ENCODE results near the gene PTTG2. TPM values are rescaled to one million over a fixed set of nuclear protein-coding genes. Genes with fewer than 3 reads are reported as not detected.

PTTG2 gene
- total RNA-seq, 1 donor from 2014 or later = not detected

DNA sequence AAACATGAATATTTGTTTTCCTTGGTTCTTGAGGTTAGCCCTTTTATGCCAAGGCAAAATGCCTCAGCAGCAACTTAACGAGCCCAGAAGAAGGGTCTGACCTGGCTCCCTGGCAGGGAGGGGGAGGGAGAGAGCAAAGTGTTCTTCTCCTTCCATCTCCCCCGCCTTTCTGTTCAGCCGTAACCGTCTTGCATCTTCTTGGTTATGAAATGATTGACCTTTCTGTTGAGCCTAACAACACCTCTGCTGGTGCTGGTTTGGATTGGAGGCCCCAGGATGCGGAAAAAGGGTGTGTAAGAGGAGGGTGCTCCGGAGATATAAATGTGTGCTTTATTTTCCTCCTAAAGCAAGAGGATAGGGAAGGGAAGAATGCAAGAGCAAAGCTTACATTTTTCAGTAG lies 44.7 kb downstream of the PTTG2 start:
- TF ChIP-seq, protein P1, sequence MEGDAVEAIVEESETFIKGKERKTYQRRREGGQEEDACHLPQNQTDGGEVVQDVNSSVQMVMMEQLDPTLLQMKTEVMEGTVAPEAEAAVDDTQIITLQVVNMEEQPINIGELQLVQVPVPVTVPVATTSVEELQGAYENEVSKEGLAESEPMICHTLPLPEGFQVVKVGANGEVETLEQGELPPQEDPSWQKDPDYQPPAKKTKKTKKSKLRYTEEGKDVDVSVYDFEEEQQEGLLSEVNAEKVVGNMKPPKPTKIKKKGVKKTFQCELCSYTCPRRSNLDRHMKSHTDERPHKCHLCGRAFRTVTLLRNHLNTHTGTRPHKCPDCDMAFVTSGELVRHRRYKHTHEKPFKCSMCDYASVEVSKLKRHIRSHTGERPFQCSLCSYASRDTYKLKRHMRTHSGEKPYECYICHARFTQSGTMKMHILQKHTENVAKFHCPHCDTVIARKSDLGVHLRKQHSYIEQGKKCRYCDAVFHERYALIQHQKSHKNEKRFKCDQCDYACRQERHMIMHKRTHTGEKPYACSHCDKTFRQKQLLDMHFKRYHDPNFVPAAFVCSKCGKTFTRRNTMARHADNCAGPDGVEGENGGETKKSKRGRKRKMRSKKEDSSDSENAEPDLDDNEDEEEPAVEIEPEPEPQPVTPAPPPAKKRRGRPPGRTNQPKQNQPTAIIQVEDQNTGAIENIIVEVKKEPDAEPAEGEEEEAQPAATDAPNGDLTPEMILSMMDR (conservative IDR thresholded peaks at IDR 0.05; ENCODE audit: low read depth, low read length) = no peak
- DNase-seq (ENCODE audit: low read depth) = no peak
- no peak overlapping the region for H3K4me3 ChIP-seq (ENCODE audit: low read depth, low read length)

DNA sequence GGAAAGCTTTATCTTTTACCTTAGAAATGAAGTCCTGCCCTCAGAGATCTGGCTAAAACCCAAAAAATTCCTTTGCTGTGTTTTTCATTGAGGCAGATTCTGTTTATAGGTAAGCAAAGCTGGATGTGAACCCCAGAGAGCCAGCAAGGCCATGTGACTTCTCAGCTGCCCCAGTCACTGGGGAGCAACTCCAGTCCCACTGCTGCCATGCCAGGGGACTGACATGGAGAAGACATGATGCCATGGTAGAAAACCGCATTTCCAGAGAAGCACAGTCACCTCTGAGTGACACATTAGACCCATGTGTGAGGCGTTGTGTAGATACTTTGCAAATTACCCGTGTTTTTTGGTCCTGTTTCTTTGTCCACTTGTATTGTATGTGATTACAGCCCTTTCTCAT lies 45.4 kb downstream of the PTTG2 start:
- DNase-seq (ENCODE audit: low read depth) = no peak
- no peak overlapping the region for H3K4me3 ChIP-seq (ENCODE audit: low read depth, low read length)
- TF ChIP-seq, protein P1 (conservative IDR thresholded peaks at IDR 0.05; ENCODE audit: low read depth, low read length) = no peak

DNA sequence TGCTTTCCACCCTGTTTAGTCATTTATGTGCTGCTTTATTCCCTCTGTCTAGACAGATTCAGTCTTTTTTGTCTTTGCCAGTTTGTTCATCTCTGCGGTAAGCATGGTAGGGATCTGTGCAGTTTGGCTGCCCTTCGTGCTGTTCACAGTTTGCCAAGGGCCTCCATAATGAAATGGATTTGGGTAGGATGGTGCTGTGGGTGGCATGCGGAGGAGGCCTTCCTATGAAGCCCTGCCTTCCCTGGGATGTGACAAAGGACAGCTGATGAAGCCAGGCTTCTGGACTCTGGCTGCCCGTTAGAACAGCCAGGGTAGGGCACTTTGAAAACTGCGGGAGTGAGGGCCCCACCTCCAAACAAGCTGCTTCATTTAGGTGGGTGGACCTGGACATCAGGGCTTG lies 47.4 kb downstream of the PTTG2 start:
- no peak for DNase-seq (ENCODE audit: low read depth)
- H3K4me3 ChIP-seq (ENCODE audit: low read depth, low read length) = no peak overlapping the region
- TF ChIP-seq, protein P1 (conservative IDR thresholded peaks at IDR 0.05; ENCODE audit: low read depth, low read length) = no peak

DNA sequence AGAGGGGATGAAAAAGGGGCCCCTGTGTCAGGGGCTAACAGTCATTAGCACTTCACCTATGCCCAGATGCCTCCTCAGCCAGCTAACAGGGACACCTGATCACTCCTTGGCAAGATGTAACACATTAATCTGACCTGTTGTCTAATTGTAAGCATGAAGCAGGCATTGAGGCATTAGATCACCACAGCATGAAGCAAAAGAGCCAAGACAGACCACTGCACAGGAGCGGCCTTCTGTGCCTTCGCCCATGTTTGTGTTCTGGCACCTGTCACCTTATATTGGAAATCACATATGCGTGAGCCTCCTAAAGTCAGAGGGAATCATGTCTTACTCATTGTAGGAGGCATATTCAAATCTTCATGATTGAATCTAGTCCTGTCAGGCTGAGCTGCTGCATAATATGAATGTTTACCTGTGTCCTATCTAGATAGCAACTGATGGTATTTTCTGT lies 48.4 kb downstream of the PTTG2 start:
- TF ChIP-seq, protein P1 (conservative IDR thresholded peaks at IDR 0.05; ENCODE audit: low read depth, low read length) = no peak
- no peak overlapping the region for H3K4me3 ChIP-seq (ENCODE audit: low read depth, low read length)
- no peak for DNase-seq (ENCODE audit: low read depth)

DNA sequence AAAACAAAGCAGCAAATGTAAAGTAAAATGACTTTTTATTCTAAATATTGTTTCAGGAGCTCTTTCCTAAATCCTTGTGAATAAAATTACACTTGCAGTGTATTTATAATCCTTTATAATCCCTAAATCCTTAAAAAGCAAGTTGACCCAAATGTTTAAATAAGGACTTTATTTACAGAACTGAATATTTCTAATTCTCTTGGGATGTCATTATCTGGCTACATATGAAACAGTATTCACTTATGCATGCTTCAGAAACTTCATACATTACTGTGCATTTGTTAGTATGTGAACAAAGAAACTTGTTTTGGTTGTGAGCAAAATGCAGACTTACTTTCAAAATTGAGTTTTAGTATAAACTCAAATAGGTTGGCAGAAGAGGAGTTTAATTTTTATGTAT lies 49.2 kb downstream of the PTTG2 start:
- TF ChIP-seq, protein P1 (conservative IDR thresholded peaks at IDR 0.05; ENCODE audit: low read depth, low read length) = no peak
- H3K4me3 ChIP-seq (ENCODE audit: low read depth, low read length) = no peak overlapping the region
- no peak for DNase-seq (ENCODE audit: low read depth)

DNA sequence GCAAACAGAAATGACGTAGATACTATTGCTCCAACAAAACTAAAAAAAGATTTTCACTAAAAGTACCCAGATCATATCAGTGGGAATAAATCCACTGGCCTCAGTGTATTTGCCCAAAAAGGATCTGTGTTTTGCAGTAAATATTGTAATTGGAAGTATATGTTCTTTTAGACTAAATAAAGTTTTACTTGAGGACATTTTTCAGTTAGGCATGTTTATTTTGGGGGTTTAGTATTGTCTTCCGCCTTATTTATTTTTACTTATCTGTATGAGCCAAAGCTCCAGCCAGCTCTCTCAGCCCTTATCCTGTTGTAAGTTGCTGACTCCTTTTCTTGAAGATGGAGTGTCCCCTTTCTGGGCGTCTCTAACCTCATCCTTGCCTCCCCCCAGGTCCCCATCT lies 49.8 kb downstream of the PTTG2 start:
- H3K4me3 ChIP-seq (ENCODE audit: low read depth, low read length) = no peak overlapping the region
- TF ChIP-seq, protein P1 (conservative IDR thresholded peaks at IDR 0.05; ENCODE audit: low read depth, low read length) = no peak
- no peak for DNase-seq (ENCODE audit: low read depth)

Other genes with a start within 250 kb of the PTTG2 start
- 27.4 and 36.5 TPM in 2 replicates for gene PGM2, start 133.7 kb upstream of the PTTG2 start, total RNA-seq
- 157 and 162 TPM in 2 replicates for gene TBC1D1, start 69.3 kb upstream of the PTTG2 start, total RNA-seq

All from epithelial cell of proximal tubule (primary cell).